ENCODE measurements around the gene EXPH5.
"Not testable (repeated sequence)": the region's sequence is repeated elsewhere in the genome, so short reads cannot be mapped to it uniquely, and the experiment has no call there.

Gene EXPH5

DNA sequence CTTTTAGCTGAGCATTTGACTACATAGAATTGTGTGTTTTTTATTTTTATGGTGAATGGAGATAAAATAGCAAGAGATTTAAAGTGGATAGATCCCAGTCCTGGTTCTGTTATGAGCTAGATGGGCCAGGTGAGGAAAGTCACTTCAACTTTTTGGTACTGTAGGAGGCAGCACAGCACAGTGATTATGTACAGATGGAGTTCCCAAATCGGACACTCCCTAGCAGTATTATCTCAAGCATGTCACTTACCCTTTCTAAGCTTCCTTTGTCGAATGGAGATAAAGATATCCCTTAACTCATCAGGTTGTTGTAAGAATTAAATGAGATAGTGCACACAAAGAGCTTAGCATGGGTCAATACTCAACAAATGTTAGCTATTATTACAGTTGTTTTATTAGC, 5.3 kb downstream of the EXPH5 start:
- Histone ChIP-seq H3K27ac (replicated peaks) (no peak overlapping the region), H3K4me3 (replicated peaks; ENCODE audit: insufficient read depth, low read length) (no peak overlapping the region), H3K27me3 (ENCODE audit: insufficient read depth, poor library complexity, severe bottlenecking) (peaks cover 10% of the 10 kb centered on the region)
- DNase-seq (ENCODE audit: low read depth in 1 of 2, low spot score in 1 of 2): no peak
- no peak for TF ChIP-seq SPI1 (IDR thresholded peaks at IDR 0.05; ENCODE audit: borderline replicate concordance, low read depth)
- no peak for TF ChIP-seq GABPA (IDR thresholded peaks at IDR 0.05; ENCODE audit: low read depth)
- TF ChIP-seq, protein P1, sequence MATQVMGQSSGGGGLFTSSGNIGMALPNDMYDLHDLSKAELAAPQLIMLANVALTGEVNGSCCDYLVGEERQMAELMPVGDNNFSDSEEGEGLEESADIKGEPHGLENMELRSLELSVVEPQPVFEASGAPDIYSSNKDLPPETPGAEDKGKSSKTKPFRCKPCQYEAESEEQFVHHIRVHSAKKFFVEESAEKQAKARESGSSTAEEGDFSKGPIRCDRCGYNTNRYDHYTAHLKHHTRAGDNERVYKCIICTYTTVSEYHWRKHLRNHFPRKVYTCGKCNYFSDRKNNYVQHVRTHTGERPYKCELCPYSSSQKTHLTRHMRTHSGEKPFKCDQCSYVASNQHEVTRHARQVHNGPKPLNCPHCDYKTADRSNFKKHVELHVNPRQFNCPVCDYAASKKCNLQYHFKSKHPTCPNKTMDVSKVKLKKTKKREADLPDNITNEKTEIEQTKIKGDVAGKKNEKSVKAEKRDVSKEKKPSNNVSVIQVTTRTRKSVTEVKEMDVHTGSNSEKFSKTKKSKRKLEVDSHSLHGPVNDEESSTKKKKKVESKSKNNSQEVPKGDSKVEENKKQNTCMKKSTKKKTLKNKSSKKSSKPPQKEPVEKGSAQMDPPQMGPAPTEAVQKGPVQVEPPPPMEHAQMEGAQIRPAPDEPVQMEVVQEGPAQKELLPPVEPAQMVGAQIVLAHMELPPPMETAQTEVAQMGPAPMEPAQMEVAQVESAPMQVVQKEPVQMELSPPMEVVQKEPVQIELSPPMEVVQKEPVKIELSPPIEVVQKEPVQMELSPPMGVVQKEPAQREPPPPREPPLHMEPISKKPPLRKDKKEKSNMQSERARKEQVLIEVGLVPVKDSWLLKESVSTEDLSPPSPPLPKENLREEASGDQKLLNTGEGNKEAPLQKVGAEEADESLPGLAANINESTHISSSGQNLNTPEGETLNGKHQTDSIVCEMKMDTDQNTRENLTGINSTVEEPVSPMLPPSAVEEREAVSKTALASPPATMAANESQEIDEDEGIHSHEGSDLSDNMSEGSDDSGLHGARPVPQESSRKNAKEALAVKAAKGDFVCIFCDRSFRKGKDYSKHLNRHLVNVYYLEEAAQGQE (IDR thresholded peaks at IDR 0.05; ENCODE audit: insufficient replicate concordance, low read depth): no peak
- TF ChIP-seq, protein P2, sequence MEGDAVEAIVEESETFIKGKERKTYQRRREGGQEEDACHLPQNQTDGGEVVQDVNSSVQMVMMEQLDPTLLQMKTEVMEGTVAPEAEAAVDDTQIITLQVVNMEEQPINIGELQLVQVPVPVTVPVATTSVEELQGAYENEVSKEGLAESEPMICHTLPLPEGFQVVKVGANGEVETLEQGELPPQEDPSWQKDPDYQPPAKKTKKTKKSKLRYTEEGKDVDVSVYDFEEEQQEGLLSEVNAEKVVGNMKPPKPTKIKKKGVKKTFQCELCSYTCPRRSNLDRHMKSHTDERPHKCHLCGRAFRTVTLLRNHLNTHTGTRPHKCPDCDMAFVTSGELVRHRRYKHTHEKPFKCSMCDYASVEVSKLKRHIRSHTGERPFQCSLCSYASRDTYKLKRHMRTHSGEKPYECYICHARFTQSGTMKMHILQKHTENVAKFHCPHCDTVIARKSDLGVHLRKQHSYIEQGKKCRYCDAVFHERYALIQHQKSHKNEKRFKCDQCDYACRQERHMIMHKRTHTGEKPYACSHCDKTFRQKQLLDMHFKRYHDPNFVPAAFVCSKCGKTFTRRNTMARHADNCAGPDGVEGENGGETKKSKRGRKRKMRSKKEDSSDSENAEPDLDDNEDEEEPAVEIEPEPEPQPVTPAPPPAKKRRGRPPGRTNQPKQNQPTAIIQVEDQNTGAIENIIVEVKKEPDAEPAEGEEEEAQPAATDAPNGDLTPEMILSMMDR (IDR thresholded peaks at IDR 0.05; ENCODE audit: insufficient read depth, low read length): no peak
- no peak for TF ChIP-seq POLR2AphosphoS5 (IDR thresholded peaks at IDR 0.05; ENCODE audit: low read depth)

DNA sequence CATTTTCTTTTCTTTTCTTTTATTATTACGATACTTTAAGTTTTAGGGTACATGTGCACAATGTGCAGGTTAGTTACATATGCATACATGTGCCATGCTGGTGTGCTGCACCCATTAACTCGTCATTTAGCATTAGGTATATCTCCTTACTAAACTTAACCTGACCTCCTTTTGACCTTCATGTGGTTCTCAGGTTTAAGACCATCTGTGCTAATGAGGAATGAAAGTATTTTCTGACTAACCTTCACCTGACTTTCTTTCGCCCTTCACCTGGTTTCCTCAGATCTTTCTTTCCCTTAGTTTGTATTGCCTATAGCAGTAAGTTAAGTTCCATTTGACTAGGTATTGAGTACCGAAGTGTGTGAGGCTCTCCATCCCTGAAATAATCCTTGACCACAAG, 6.5 kb downstream of the EXPH5 start:
- TF ChIP-seq, protein P2 (IDR thresholded peaks at IDR 0.05; ENCODE audit: insufficient read depth, low read length): no peak
- TF ChIP-seq SPI1 (IDR thresholded peaks at IDR 0.05; ENCODE audit: borderline replicate concordance, low read depth) (no peak), POLR2AphosphoS5 (IDR thresholded peaks at IDR 0.05; ENCODE audit: low read depth) (no peak), GABPA (IDR thresholded peaks at IDR 0.05; ENCODE audit: low read depth) (no peak)
- TF ChIP-seq, protein P1 (IDR thresholded peaks at IDR 0.05; ENCODE audit: insufficient replicate concordance, low read depth): no peak
- no peak for DNase-seq (ENCODE audit: low read depth in 1 of 2, low spot score in 1 of 2)
- Histone ChIP-seq H3K27me3 (ENCODE audit: insufficient read depth, poor library complexity, severe bottlenecking) (peaks cover under 1% of the 10 kb centered on the region), H3K4me3 (replicated peaks; ENCODE audit: insufficient read depth, low read length) (no peak overlapping the region), H3K27ac (replicated peaks) (no peak overlapping the region)

- TF ChIP-seq SPI1 (IDR thresholded peaks at IDR 0.05; ENCODE audit: borderline replicate concordance, low read depth) (peak; percentile 74), POLR2AphosphoS5 (IDR thresholded peaks at IDR 0.05; ENCODE audit: low read depth) (no peak)
- Histone ChIP-seq H3K27me3 (ENCODE audit: insufficient read depth, poor library complexity, severe bottlenecking) (no peaks in the 10 kb centered on the region), H3K27ac (replicated peaks) (no peak overlapping the region), H3K4me3 (replicated peaks; ENCODE audit: insufficient read depth, low read length) (no peak overlapping the region)
- no peak for DNase-seq (ENCODE audit: low read depth in 1 of 2, low spot score in 1 of 2)
Observed at GRCh38 chr11:108586600-108586999, 7.0 kb downstream of the EXPH5 start.

- H3K4me3 ChIP-seq (replicated peaks; ENCODE audit: insufficient read depth, low read length); H3K27ac ChIP-seq (replicated peaks); H3K27me3 ChIP-seq (ENCODE audit: insufficient read depth, poor library complexity, severe bottlenecking); DNase-seq (ENCODE audit: low read depth in 1 of 2, low spot score in 1 of 2): not testable (repeated sequence)
Observed at GRCh38 chr11:108586185-108586584, 7.4 kb downstream of the EXPH5 start.

GRCh38 chr11:108584973-108585372, 8.6 kb downstream of the EXPH5 start:
- DNase-seq (ENCODE audit: low read depth in 1 of 2, low spot score in 1 of 2): no peak
- TF ChIP-seq POLR2AphosphoS5 (IDR thresholded peaks at IDR 0.05; ENCODE audit: low read depth) (no peak), SPI1 (IDR thresholded peaks at IDR 0.05; ENCODE audit: borderline replicate concordance, low read depth) (no peak), GABPA (IDR thresholded peaks at IDR 0.05; ENCODE audit: low read depth) (no peak)
- TF ChIP-seq, protein P2 (IDR thresholded peaks at IDR 0.05; ENCODE audit: insufficient read depth, low read length): no peak
- TF ChIP-seq, protein P1 (IDR thresholded peaks at IDR 0.05; ENCODE audit: insufficient replicate concordance, low read depth): no peak
- Histone ChIP-seq H3K27me3 (ENCODE audit: insufficient read depth, poor library complexity, severe bottlenecking) (no peaks in the 10 kb centered on the region), H3K27ac (replicated peaks) (no peak overlapping the region), H3K4me3 (replicated peaks; ENCODE audit: insufficient read depth, low read length) (no peak overlapping the region)

Data from HL-60 (cell line).